GM23338 (cell line): ENCODE data around the gene ARHGAP12. TPM values are rescaled to one million over a fixed set of nuclear protein-coding genes. Genes with fewer than 3 reads are reported as not detected.

Experiments
- ATAC-seq: fragments of 200-7000 bp; cut with Tn5 transposase; 3 replicates; pipeline ENCODE4 v1.9.1; 2020
- DNase-seq: peaks from one replicate; pipeline ENCODE4 v3.0.0-alpha.2; 2015; ENCODE audit warnings: low spot score
- H2AFZ ChIP-seq: fragments of 200-600 bp; sonication (generic); 2 replicates; pipeline ENCODE4 v1.8.0; 2016; ENCODE audit warnings: antibody characterized with exemption, mild to moderate bottlenecking, moderate library complexity
- H3F3A ChIP-seq: fragments of 200-600 bp; sonication (generic); replicated peaks from 2 replicates; pipeline ENCODE4 v1.8.0; 2017; ENCODE audit warnings: antibody characterized with exemption, mixed run types, low read depth
- H3K27ac ChIP-seq: fragments of 200-600 bp; sonication (generic); 2 replicates; pipeline ENCODE4 v1.6.1; 2016; ENCODE audit warnings: low read depth
- H3K27me3 ChIP-seq: fragments of 200-600 bp; sonication (generic); 2 replicates; pipeline ENCODE4 v1.8.0; 2016; ENCODE audit warnings: mild to moderate bottlenecking, mixed run types, moderate library complexity; ENCODE audit not compliant: insufficient read depth
- H3K36me3 ChIP-seq: fragments of 200-600 bp; sonication (generic); 2 replicates; pipeline ENCODE4 v1.8.0; 2016; ENCODE audit warnings: mild to moderate bottlenecking; ENCODE audit not compliant: insufficient read depth
- H3K4me1 ChIP-seq: fragments of 200-600 bp; sonication (generic); 2 replicates; pipeline ENCODE4 v1.8.0; 2016; ENCODE audit warnings: mild to moderate bottlenecking, moderate library complexity; ENCODE audit not compliant: insufficient read depth
- H3K4me2 ChIP-seq: fragments of 200-600 bp; sonication (generic); 2 replicates; pipeline ENCODE4 v1.7.1; 2017; ENCODE audit warnings: mixed run types
- H3K4me3 ChIP-seq: fragments of 200-600 bp; sonication (generic); 2 replicates; pipeline ENCODE4 v1.6.1; 2016; ENCODE audit warnings: mixed run types
- H3K79me2 ChIP-seq: fragments of 200-600 bp; sonication (generic); replicated peaks from 2 replicates; pipeline ENCODE4 v1.8.0; 2017; ENCODE audit warnings: mild to moderate bottlenecking; ENCODE audit not compliant: insufficient read depth
- H3K9me2 ChIP-seq: fragments of 200-600 bp; sonication (generic); 2 replicates; pipeline ENCODE4 v1.8.0; 2017; ENCODE audit not compliant: insufficient read depth
- H4K20me1 ChIP-seq: fragments of 200-600 bp; sonication (generic); replicated peaks from 2 replicates; pipeline ENCODE4 v1.8.0; 2017; ENCODE audit warnings: mild to moderate bottlenecking; ENCODE audit not compliant: insufficient read depth
- H3K27ac Mint-ChIP-seq: 2 replicates; pipeline ENCODE4 v1.8.0; 2020; ENCODE audit warnings: inconsistent platforms, mild to moderate bottlenecking, moderate library complexity, mixed read lengths
- H3K27me3 Mint-ChIP-seq: 3 replicates; pipeline ENCODE4 v1.8.0; 2022; ENCODE audit warnings: low read depth, mild to moderate bottlenecking, moderate library complexity, mixed read lengths, inconsistent platforms; ENCODE audit not compliant: insufficient read depth, poor library complexity
- H3K36me3 Mint-ChIP-seq: 3 replicates; pipeline ENCODE4 v1.8.0; 2021; ENCODE audit warnings: low read depth, mild to moderate bottlenecking, inconsistent platforms, moderate library complexity, mixed read lengths
- H3K4me1 Mint-ChIP-seq: 3 replicates; pipeline ENCODE4 v1.8.0; 2020; ENCODE audit warnings: mild to moderate bottlenecking, inconsistent platforms, mixed read lengths
- H3K4me3 Mint-ChIP-seq: 3 replicates; pipeline ENCODE4 v1.8.0; 2021; ENCODE audit warnings: moderate library complexity, mild to moderate bottlenecking, inconsistent platforms, mixed read lengths
- H3K9me3 Mint-ChIP-seq: 3 replicates; pipeline ENCODE4 v1.8.0; 2020; ENCODE audit warnings: moderate library complexity, mild to moderate bottlenecking, inconsistent platforms, mixed read lengths
- CREB1 ChIP-seq: fragments of 250-450 bp; sonication (Bioruptor Pico); IDR thresholded peaks from 2 replicates; pipeline ENCODE4 v1.5.0; 2020; ENCODE audit warnings: low read depth, mild to moderate bottlenecking, moderate library complexity
- EZH2phosphoT487 ChIP-seq: fragments of 200-600 bp; sonication (generic); IDR thresholded peaks from one replicate; pipeline ENCODE4 v1.8.1; 2018; ENCODE audit warnings: antibody characterized with exemption; ENCODE audit not compliant: unreplicated experiment
- NANOG ChIP-seq: IDR thresholded peaks from 2 replicates; pipeline ENCODE4 v1.6.1; 2016; ENCODE audit warnings: antibody characterized with exemption, borderline replicate concordance
- POLR2AphosphoS5 ChIP-seq: IDR thresholded peaks from 2 replicates; pipeline ENCODE4 v1.6.1; 2016; ENCODE audit warnings: antibody characterized with exemption, low read depth
- REST ChIP-seq: IDR thresholded peaks from one replicate; pipeline ENCODE4 v1.6.1; 2018; ENCODE audit warnings: antibody characterized with exemption; ENCODE audit not compliant: unreplicated experiment
- ZNF331 ChIP-seq: fragments of 250-450 bp; sonication (Bioruptor Pico); IDR thresholded peaks from 2 replicates; pipeline ENCODE4 v1.5.0; 2020; ENCODE audit warnings: low read depth, mild to moderate bottlenecking, moderate library complexity
- polyA plus RNA-seq: library from polyadenylated mRNA; unstranded; fragments of >200 nt; fragmentation: Nextera tagmentation; extraction: Ambion mirVana; gene quantifications from 2 replicates; pipeline ENCODE4 v1.2.1, GENCODE V29; 2016
- total RNA-seq: library from RNA; depleted of rRNA; stranded (reverse); fragments of >200 nt; shearing (Covaris generic); gene quantifications from 2 replicates; pipeline ENCODE4 v1.2.3, GENCODE V29; 2014
- TF ChIP-seq, protein P1 (sequence below), 2 experiments: fragments of 200-600 bp in 1 of 2; sonication (generic) in 1 of 2; conservative IDR thresholded peaks; 2 replicates each; pipeline versions ENCODE4 v1.5.1 to v1.6.1; 2016 to 2017; ENCODE audit warnings: antibody characterized with exemption in 2 of 2, low read depth in 2 of 2, mild to moderate bottlenecking in 2 of 2, moderate library complexity in 1 of 2

ARHGAP12 gene
- total and polyA plus RNA-seq, 2 experiments from 2014 or later = 27.5 to 50.7 TPM

DNA sequence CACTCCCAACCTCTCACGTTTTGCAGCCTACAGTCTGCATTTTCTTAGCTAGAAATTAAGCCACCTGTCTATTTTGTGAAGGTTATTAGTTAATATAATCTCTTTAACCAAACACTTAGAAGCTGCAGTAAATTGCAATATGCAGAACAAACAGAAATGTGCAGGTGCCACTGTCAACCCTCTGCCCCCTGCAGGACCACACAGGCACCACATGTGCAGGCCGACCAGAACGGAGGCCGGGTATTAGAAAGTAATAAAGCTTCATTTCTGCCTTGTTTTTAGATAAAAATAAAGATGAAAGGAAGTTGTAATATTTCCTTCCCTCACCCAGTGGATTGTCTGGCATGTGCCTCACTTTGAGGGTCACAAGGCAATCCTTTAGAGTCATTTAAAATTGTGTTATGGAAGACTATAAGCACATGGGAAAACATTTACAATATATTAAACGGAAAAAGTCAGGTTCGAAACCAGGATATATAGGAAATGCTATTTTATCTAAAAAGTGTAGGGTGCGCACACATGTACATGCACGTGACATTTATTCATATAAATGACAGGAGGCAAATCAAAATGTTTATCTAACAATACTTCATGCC is 158.2 kb downstream of the ARHGAP12 start:
- peak; percentile 58 for DNase-seq
- TF ChIP-seq, protein P1, sequence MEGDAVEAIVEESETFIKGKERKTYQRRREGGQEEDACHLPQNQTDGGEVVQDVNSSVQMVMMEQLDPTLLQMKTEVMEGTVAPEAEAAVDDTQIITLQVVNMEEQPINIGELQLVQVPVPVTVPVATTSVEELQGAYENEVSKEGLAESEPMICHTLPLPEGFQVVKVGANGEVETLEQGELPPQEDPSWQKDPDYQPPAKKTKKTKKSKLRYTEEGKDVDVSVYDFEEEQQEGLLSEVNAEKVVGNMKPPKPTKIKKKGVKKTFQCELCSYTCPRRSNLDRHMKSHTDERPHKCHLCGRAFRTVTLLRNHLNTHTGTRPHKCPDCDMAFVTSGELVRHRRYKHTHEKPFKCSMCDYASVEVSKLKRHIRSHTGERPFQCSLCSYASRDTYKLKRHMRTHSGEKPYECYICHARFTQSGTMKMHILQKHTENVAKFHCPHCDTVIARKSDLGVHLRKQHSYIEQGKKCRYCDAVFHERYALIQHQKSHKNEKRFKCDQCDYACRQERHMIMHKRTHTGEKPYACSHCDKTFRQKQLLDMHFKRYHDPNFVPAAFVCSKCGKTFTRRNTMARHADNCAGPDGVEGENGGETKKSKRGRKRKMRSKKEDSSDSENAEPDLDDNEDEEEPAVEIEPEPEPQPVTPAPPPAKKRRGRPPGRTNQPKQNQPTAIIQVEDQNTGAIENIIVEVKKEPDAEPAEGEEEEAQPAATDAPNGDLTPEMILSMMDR (conservative IDR thresholded peaks at IDR 0.05; ENCODE audit: low read depth in 2 of 2) = peak; percentile 78 to 95
- TF ChIP-seq CREB1 (CRISPR knock-in tag) = no peak
- H3K4me1 Mint-ChIP-seq = peaks cover 12% of the 10 kb centered on the region
- Histone ChIP-seq H3K9me2 (no peaks in the 10 kb centered on the region), H3K4me1 (0 out of 2 replicates have a peak, but pooled peaks cover 9% of the 10 kb centered on the region), H2AFZ (no peak overlapping the region), H4K20me1 (no peaks in the 10 kb centered on the region), H3K79me2 (no peaks in the 10 kb centered on the region), H3K4me3 (no peak overlapping the region), H3K27me3 (no peaks in the 10 kb centered on the region), H3K27ac (no peak overlapping the region), H3K36me3 (no peaks in the 10 kb centered on the region), H3F3A (no peaks in the 10 kb centered on the region), H3K4me2 (no peak overlapping the region)
- no peak overlapping the region for H3K4me3 Mint-ChIP-seq
- peaks cover 5% of the 10 kb centered on the region; the same call in 2 of the 3 replicates for H3K9me3 Mint-ChIP-seq
- H3K27ac Mint-ChIP-seq = no peak overlapping the region
- peak; percentile 72 for ATAC-seq
- H3K36me3 Mint-ChIP-seq = peaks cover 7% of the 10 kb centered on the region; the same call in 2 of the 3 replicates
- peaks cover 7% of the 10 kb centered on the region for H3K27me3 Mint-ChIP-seq

- Mint-ChIP-seq H3K27me3 (peaks cover 3% of the 10 kb centered on the region), H3K4me3 (no peak overlapping the region), H3K36me3 (peaks cover 8% of the 10 kb centered on the region; the same call in 2 of the 3 replicates), H3K9me3 (peaks cover 6% of the 10 kb centered on the region), H3K27ac (no peak overlapping the region), H3K4me1 (peaks cover 10% of the 10 kb centered on the region)
- Histone ChIP-seq H3K4me3 (no peak overlapping the region), H2AFZ (no peak overlapping the region), H3K36me3 (no peaks in the 10 kb centered on the region), H3F3A (no peaks in the 10 kb centered on the region), H3K4me2 (no peak overlapping the region), H3K27ac (no peak overlapping the region), H4K20me1 (no peaks in the 10 kb centered on the region), H3K79me2 (no peaks in the 10 kb centered on the region), H3K9me2 (no peaks in the 10 kb centered on the region), H3K27me3 (no peaks in the 10 kb centered on the region), H3K4me1 (0 out of 2 replicates have a peak, but pooled peaks cover 5% of the 10 kb centered on the region)
- ATAC-seq (no peak), DNase-seq (no peak)
- TF ChIP-seq EZH2phosphoT487 (no peak), ZNF331 (no peak), REST (no peak), NANOG (no peak), POLR2AphosphoS5 (no peak)
- TF ChIP-seq, protein P1 (conservative IDR thresholded peaks at IDR 0.05; ENCODE audit: low read depth in 2 of 2) = no peak
Measured at GRCh38 chr10:31769564-31769963, 159.1 kb downstream of the ARHGAP12 start.
